Inferior parietal cortex (tissue), 1 donor: ENCODE data around the gene GUCY1A1.
"Not testable (repeated sequence)": the region's sequence is repeated elsewhere in the genome, so short reads cannot be mapped to it uniquely, and the experiment has no call there.

Experiments used
- DNase-seq: peaks from one replicate; pipeline ENCODE4 v3.0.0-alpha.2; 2016; ENCODE audit errors: extremely low spot score

The GUCY1A1 gene, protein sequence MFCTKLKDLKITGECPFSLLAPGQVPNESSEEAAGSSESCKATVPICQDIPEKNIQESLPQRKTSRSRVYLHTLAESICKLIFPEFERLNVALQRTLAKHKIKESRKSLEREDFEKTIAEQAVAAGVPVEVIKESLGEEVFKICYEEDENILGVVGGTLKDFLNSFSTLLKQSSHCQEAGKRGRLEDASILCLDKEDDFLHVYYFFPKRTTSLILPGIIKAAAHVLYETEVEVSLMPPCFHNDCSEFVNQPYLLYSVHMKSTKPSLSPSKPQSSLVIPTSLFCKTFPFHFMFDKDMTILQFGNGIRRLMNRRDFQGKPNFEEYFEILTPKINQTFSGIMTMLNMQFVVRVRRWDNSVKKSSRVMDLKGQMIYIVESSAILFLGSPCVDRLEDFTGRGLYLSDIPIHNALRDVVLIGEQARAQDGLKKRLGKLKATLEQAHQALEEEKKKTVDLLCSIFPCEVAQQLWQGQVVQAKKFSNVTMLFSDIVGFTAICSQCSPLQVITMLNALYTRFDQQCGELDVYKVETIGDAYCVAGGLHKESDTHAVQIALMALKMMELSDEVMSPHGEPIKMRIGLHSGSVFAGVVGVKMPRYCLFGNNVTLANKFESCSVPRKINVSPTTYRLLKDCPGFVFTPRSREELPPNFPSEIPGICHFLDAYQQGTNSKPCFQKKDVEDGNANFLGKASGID

DNA sequence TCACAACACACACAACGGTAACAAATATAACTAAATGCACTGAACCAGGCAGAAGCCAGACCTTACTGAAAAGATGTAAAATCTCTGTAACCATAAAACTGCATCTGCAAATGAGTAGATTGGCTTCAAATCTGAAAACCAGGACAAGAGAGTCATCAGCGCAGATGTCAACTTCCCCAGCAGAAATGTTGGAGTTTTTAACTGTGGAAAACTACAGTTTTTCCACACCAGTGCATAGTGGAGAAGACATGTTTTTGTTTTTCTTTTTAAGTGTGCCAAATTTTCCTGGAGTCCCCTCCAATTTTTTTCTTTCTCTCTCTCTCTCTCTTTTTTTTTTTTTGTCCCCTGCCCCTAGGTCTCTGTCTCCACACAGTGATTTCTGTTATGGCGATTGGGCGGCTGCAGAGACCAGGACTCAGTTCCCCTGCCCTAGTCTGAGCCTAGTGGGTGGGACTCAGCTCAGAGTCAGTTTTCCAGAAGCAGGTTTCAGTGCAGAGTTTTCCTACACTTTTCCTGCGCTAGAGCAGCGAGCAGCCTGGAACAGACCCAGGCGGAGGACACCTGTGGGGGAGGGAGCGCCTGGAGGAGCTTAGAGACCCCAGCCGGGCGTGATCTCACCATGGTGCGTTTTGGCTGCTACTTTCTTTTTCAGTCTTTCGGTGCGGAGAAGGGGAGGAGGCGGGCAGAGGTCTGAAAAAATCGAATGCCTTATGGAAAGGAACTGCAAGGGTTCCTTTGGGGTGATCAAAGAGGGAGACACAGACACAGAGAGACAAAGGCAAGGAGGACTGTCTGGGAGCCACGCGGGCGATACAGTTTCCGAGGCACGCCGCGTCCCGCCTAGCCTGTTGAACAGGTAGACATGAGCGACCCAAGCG, at the start of gene GUCY1A1:
TSS of gene GUCY1A1 (plus strand) at position 505 of the 878 bp plus-strand sequence. CDS start 30,020 bp downstream, outside the sequence.
- DNase-seq = peak; percentile 28

DNA sequence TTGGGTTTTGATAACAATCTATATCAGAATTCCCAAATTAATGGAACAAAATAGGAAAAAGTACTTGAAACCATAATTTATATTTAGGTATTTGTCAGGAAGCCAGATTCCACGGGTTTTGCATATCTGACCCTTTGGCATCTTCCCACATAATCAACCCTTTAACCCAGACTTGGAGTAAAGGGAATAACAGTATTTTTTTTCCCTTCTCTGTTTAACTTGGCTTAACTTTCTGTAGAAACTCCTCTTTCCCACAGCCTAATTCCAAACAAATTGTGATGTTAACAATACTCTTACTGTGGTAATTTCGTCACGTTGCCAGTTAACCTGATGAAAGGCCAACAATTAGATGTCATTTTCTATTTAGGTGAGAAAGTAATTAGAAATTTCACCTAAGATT, 49.4 kb upstream of the GUCY1A1 start:
- no peak for DNase-seq

DNA sequence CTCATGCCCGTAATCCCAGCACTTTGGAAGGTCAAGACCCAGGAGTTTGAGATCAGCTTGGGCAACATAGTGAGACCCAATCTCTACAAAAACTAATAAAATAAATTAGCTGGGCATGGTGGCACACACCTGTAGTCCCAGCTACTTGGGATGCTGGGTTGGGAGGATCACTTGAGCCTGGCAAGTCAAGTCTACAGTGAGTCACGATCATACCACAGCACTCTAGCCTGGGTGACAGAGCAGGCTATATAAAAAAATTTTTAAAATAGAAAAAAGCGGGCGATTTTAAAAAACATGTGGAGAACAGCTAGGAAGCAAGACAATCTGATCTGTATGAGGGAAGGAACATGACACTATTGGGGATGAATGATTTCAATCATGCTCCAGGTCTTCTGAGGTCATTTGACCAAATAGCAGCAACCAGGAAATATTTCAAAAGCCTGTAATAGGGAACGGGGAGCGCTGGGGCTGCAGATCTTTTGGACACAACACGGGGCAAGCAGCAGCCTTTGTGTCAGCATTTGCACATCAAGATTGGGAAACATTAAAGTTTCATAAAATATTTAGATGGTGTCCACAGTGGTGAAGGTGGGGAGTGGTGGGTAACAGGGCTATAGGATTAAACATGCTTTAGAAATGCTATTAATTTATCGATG, 48.3 kb upstream of the GUCY1A1 start:
- DNase-seq = no peak

DNA sequence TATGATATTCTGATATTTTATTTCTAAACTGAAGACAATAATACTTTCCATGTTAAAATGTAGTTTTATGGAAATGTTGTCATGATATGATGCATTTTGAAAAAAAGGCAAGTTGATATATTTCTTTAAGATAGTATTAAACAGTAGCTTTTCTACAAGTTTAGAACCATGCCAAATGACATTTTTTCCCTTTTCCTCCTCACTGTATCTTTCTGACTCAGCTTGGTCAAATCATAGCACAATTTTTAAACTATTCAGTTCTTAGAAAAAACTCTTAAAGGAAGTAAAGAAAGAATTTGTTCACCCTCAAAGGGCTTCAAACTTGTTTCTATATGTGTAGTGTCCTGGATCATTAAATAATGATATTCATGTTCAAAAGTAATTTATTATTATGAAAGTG, 46.0 kb upstream of the GUCY1A1 start:
- no peak for DNase-seq

DNA sequence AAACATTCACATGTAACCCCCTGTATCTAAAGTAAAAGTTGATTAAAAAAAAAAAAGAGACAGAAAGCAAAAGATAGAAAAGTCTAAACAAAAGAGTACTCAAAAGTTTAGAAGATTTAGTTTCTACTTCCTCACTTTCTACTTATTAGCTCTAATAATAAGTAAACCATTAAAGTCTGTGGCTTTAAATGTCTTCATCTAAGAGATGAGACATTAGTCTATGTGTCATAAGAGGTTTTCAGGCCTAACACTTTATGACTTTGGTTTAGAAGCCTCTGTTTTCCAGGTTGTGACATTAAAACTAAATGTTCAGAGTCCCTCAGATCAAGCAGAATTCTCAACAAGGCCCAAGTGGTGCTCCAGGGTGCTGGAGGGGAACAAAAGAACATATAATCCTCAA, 42.2 kb upstream of the GUCY1A1 start:
- no peak for DNase-seq

DNA sequence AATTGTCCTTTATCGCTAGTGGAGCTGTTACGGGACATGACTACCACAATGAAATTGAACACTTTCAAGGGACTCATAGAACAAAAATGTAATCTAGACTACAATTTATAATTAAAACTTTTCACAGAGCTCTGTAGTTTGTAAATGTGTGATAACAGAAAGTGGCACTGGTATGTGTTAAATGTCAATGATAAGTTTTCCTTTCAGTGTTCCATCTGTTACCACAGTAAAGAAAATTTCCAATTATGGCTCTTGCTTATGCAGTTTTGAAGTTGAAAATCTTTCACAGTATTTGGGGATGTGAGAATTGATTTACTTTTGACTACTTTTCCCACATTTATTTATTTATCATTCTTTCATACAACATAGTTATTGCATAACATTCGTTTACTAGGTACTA, 40.1 kb upstream of the GUCY1A1 start:
- DNase-seq = peak; percentile 24

DNA sequence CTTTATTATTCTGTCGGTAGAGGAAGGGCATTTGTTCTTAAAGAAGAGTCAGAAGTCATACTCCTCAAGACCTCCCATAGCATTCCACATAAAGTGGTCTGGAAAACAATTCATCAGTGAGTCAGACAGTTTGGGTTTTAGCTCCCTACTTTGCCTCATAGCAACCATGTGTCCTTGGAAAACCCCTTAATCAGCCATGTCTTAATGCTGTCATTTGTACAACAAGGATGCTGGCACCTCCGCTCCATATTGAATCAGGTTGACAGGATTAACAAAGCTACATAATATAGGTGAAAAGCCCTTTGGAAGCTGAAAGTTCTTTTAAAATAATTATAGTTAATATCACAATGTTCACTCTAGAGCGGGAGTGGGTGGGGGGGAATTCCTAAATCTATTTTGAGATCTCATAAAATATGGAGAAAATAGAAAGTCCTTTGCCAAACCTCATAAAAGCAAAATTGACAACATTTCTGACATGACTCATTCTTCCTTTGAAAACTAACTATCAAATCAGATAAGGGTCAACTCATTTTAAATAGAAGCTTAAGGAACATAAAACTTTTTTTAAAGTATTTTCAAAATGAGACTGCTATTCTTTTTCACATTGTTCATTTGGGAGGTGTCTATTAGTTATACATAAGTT, 37.3 kb upstream of the GUCY1A1 start:
- DNase-seq = no peak

DNA sequence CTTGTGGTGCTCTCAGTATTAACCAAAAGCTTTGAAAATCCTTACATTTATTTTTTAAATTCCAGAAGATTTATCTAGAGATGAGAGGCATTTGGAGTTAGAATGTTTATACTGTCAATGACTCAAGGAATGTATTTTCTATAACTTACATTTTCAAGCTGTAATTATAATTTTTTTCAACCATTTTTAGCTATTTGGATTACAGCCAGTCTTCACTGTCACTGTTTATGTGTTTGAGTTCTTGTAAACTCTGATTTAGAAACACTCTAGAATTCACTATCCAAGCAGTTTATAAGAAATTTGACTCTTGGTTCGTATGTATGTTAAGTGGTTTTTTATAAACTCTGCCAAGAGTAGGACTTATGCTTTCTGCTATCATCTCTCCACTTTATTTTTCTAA, 36.7 kb upstream of the GUCY1A1 start:
- no peak for DNase-seq

DNA sequence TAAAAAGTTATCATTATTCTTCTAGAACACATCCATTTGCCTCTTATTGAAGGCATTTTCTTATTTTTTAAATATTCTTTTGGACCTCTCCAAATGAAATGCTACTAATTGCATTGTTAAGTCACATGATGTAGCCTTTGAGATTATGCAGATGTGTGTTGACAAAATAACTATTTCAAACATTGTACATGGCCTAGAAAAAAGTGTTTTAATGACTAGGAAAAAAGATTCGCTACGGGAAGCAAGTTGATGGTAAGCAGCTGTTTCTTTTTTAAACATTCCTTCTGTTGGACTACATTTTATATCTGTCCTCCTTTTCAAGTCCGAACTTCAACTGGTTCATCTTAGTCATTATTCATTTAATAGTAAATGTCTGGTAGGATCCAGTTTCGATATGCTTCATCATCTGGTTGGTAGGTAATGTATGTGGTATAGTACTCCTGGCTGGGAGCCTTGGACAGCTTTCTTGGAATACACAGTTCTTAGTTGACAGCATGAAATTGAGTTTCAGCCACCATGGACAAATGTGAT, 34.3 kb upstream of the GUCY1A1 start:
- DNase-seq = no peak

DNA sequence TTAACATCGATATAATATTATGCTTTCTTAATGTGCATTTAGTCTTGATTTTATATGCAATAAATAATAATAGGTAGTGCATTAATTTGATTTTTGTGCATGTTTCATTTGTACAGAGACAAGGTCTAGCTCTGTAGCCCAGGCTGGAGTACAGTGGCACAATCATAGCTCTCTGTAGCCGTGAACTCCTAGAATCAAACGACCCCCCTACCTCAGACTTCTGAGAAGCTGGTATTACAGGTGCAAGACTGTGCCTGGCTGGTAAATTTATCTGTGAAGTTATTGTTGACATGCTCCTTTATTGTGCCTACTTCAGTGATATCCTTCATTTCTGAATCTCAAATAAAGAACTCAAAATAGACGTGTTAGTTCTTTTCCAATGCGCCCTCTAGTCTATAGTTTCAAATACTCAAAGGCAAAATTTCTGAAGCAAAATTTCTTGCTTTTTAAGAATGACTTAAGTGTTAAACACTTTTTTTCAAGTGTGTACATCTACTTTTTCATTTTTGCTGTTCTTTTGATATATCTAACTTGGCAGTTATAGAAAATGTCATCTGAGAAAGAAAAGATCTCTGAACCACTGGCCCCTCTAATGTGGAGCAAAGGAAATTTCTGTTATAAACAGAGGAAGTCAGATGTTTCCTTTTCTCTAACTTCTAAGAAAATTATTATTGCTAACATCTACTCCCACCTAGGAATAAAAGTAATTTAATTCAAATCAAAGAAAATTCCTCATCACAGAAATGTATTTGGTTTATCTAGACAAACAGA, 28.3 kb upstream of the GUCY1A1 start:
- DNase-seq = no peak

DNA sequence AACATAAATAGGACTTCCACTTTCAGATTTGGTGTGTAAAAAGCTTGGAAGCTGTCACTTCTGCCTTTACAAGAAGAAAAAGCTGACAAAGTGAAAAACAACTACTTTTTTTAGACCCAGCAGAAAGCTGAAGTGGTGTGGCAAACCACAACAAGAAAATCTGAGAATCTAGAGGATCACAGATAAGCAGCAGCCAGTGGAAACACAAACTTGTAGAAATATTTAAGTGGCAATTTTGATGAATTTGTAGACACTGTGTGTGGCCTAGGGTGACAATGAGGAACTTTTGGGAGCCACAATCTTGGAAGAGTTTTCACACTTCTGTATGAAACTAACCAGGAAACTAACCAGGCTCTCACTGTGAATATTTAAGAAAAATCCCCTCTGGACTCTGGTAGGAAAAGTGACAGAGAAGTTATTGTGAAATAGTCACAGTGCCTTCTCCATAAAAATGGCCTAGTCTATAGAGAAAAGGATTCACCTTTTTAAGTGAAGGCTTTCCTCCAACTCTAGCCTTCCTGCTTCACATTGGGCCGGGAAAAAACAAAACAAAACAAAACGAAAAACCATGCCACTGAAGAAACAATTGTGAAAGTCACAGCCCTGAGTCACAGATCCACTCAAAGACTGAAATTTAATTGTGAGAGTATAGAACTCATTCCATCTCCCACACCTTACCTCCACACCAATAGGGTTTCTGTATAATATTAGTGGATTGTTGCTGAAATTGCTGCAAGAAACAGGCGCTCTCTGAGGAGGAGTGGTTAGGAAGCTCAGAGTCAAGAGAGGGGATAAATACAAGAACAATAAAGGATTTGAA, 26.7 kb upstream of the GUCY1A1 start:
- DNase-seq = no peak

DNA sequence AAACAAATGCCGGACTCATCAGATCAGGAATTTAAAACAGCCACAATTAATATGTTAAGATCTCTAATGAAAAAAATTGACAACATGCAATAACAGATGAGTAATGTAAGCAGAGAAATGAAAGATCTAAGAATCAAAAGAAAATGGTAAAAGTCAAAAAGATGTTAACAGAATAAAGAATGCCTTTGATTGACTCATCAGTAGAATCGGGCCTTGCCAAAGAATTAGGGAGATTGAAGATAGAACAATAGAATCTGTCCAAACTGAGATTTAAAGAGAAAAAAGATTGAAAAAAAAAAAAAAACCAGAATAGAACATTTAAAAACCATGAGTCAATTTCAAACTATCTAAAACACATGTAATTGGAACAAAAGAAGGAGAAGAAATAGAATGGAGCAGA, 25.9 kb upstream of the GUCY1A1 start:
- DNase-seq = no peak

DNA sequence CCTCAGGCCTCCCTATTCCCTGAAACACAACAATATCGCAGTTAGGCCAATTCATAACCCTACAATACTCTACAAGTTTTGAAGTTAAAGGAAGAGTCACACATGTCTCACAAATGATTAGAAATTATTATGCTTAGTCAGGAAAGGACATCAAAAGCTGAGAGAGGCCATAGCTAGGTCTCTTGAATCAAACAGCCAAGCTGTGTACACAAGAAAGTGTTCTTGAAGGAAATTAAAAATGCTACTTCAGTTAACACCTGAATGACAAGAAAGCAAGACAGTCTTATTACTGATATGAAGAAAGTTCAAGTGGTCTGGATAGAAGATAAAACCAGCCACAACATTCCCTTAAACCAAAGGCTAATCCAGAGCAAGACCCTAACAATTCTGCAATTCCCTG, 23.6 kb upstream of the GUCY1A1 start:
- DNase-seq = no peak

DNA sequence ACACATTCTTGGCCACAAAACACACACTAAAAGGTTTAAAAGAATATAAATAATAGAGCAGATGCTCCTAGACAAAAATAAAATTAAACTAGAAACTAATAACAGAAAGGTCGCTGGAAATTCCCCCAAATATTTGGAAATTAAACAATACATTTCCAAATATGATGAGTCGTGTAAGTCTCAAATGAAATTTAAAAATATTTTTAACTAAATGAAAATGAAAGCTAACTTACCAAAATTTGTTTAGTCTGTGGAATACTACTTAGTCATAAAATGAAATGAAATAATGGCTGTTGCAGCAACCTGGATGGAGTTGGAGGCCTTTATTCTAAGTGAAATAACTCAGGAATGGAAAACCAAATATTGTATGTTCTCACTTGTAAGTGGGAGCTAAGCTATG, 20.6 kb upstream of the GUCY1A1 start:
- DNase-seq = no peak

DNA sequence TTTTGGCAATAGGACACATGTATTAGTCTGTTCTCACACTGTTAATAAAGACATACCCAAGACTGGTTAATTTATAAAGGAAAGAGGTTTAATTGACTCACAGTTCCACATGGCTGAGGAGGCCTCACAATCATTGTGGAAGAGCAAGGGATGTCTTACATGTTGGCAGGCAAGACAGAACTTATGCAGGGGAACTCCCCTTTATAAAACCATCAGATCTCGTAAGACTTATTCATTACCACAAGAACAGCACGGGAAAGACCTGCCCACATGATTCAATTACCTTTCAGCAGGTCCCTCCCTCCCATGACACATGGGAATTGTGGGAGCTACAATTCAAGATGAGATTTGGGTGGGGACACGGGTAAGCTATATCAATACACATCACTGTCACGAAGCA, 15.9 kb upstream of the GUCY1A1 start:
- not testable (repeated sequence) for DNase-seq

DNA sequence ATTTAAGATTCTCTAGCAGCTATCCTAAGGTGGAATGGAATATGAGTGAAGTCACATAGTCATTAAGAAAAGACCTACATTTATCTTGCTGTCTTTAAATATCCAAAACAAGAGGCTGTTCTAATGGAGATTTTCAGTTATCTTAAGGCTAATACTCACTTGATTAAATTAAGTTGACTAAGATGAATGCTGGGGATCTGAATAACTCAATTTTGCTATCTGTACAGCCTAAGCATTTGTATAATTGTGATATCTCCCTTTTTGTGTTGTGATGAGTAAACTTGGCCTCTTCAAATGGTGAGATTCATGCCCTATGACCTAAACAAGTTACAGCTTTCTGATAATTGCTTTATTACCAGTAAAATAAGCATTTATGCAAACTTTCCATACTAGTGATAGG, 13.6 kb upstream of the GUCY1A1 start:
- DNase-seq = no peak

DNA sequence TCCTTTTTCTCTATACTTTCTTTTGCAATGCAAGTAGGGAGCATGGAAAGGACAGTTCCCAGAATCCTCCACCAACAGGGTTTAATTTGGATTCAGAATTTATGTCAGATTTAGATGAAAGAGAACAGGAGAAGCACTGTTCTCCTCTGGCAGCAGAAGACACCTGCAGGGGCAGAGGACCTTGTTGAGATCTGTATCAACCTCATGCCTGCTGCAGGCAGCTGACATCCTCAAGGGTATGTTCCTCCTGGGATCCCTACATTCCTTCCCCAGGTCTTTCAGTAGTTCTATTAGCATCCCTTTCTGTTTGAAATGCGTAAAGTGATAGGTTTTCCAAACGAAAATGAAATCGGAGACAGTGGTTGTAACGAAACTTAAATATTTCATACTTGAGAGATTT, 10.6 kb upstream of the GUCY1A1 start:
- no peak for DNase-seq

DNA sequence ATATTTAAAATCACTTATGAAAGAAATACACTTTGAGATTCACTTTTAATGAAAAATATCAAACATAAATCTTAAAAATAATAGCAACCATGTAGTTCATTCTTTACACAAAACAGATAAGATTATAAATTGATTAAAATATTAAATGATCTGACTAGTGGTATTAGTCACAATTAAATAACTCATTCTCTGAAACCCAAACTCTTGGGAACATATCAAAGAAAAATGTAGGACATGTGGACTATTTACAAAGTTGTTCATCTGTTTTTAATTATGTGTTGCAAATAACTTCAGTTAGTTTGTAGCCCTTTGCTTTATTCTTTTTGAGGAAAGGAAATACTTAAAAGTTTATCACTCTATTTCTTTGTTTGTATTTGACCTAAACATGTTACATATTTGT, 9.5 kb upstream of the GUCY1A1 start:
- DNase-seq = no peak

DNA sequence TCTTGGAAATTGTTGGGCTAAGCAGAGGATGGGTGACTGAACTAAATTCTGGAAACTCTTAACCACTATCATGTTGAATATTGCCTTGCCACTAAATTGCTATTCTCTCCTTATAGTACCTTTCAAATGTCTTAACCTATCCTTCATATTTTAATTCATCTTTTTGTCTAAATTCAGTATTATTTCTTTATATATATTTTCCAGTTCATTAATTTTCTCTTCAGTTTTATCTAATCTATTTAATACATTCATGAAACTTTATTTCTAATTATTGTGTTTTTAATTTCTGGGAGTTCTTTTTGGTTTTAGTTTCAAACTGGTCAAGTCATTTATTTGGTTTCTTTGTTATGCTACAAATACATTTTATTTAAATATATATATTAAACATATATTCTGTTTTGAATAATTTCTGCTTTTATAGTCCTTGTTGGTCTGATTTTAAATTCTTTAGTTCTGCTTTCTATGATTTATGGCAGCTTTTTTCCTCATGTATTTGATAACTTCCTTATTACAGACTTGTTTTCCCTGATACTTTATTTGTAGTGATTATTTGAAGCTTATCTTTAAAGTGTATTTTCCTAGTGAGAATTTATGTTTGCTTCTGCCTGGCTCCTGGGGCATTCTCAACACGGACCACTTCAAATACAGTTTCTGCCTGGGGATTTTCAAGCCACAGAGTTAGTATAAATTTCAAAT, 8.5 kb upstream of the GUCY1A1 start:
- DNase-seq = no peak
